KMS-11 (cell line): ENCODE results near the gene ABTB2.

Source experiments
- H2AFZ ChIP-seq: fragments of 200-600 bp; sonication (generic); 2 replicates; pipeline ENCODE4 v1.6.1; 2016; ENCODE audit warnings: antibody characterized with exemption, mixed run types, low read depth
- H3K27ac ChIP-seq: fragments of 200-600 bp; sonication (generic); 2 replicates; pipeline ENCODE4 v1.6.1; 2016; ENCODE audit warnings: mild to moderate bottlenecking, mixed run types
- H3K27me3 ChIP-seq: fragments of 200-600 bp; sonication (generic); 2 replicates; pipeline ENCODE4 v1.6.1; 2017; ENCODE audit warnings: mild to moderate bottlenecking, low read depth, mixed run types, moderate library complexity; ENCODE audit not compliant: insufficient read depth
- H3K36me3 ChIP-seq: fragments of 200-600 bp; sonication (generic); 2 replicates; pipeline ENCODE4 v1.6.1; 2017; ENCODE audit warnings: mild to moderate bottlenecking, mixed run types; ENCODE audit not compliant: insufficient read depth
- H3K4me1 ChIP-seq: fragments of 200-600 bp; sonication (generic); 2 replicates; pipeline ENCODE4 v1.6.1; 2016; ENCODE audit warnings: mild to moderate bottlenecking, low read depth, mixed run types; ENCODE audit not compliant: poor library complexity, severe bottlenecking
- H3K4me2 ChIP-seq: fragments of 200-600 bp; sonication (generic); 2 replicates; pipeline ENCODE4 v1.7.0; 2016; ENCODE audit warnings: mild to moderate bottlenecking, mixed run types
- H3K4me3 ChIP-seq: fragments of 200-600 bp; sonication (generic); IDR thresholded peaks from 2 replicates; pipeline ENCODE4 v1.6.1; 2017; ENCODE audit warnings: low read depth, low read length, mixed read lengths; ENCODE audit not compliant: insufficient read depth
- H3K79me2 ChIP-seq: fragments of 200-600 bp; sonication (generic); 2 replicates; pipeline ENCODE4 v1.6.1; 2016; ENCODE audit warnings: low read depth, mixed run types; ENCODE audit not compliant: insufficient read depth
- H3K9ac ChIP-seq: fragments of 200-600 bp; sonication (generic); 2 replicates; pipeline ENCODE4 v1.6.1; 2016; ENCODE audit warnings: mild to moderate bottlenecking, mixed run types
- H4K20me1 ChIP-seq: fragments of 200-600 bp; sonication (generic); 2 replicates; pipeline ENCODE4 v1.6.1; 2016; ENCODE audit warnings: mild to moderate bottlenecking, mixed run types; ENCODE audit not compliant: insufficient read depth
- TF ChIP-seq, protein P1 (sequence below): fragments of 200-600 bp; sonication (generic); conservative IDR thresholded peaks from 2 replicates; pipeline ENCODE4 v1.6.1; 2017; ENCODE audit warnings: low read depth, mild to moderate bottlenecking, antibody characterized with exemption, low read length, moderate library complexity, mixed read lengths

ABTB2 gene

DNA sequence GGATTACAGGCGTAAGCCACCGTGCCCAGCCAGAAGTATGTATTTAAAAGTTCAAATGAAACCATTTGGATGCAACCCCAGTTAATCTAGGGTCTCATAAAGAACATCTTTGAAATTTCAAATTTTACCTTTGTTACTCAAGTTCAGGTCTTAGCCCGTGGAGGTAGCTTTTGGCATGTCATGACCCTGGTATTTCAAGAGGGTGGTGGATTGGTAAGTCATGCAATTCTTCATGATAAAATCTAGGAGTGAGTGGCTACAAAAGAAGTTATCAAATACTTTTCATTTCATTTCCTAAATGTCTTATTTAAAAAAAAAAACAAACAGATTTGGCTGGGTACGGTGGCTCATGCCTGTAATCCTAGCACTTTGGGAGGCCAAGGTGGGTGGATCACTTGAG is 80.6 kb downstream of the ABTB2 start:
- TF ChIP-seq, protein P1, sequence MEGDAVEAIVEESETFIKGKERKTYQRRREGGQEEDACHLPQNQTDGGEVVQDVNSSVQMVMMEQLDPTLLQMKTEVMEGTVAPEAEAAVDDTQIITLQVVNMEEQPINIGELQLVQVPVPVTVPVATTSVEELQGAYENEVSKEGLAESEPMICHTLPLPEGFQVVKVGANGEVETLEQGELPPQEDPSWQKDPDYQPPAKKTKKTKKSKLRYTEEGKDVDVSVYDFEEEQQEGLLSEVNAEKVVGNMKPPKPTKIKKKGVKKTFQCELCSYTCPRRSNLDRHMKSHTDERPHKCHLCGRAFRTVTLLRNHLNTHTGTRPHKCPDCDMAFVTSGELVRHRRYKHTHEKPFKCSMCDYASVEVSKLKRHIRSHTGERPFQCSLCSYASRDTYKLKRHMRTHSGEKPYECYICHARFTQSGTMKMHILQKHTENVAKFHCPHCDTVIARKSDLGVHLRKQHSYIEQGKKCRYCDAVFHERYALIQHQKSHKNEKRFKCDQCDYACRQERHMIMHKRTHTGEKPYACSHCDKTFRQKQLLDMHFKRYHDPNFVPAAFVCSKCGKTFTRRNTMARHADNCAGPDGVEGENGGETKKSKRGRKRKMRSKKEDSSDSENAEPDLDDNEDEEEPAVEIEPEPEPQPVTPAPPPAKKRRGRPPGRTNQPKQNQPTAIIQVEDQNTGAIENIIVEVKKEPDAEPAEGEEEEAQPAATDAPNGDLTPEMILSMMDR: no peak
- Histone ChIP-seq H3K4me1 (no peaks in the 10 kb centered on the region), H3K36me3 (no peaks in the 10 kb centered on the region), H3K27ac (no peak overlapping the region), H3K4me2 (no peak overlapping the region), H3K9ac (no peak overlapping the region), H4K20me1 (no peaks in the 10 kb centered on the region), H3K27me3 (no peaks in the 10 kb centered on the region), H3K4me3 (no peak overlapping the region), H3K79me2 (no peaks in the 10 kb centered on the region), H2AFZ (no peak overlapping the region)

DNA sequence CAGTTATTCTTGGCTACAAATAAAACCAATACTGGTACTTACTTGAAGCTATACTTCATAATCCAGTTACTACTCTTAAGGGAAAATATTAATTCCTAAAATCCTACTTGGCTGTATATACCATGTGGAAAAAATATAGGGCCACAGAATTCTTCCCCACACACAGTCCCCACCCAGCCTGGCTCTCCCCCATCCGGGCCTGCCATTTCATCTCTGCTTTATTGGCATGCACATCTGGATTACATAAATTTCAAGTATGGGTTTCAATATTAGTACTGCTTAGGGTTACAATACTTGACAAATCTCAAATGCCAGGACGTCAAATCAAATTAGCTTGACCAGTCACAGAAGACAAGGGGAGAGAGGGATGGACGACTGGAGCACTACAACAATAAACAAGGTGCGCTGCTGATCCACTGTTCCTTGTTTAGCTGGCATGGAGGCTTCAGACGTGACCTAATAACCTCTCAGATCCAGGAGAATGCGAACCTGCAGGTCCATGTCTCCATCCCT is 81.4 kb downstream of the ABTB2 start:
- H3K36me3 ChIP-seq: no peaks in the 10 kb centered on the region
- H3K27me3 ChIP-seq: no peaks in the 10 kb centered on the region
- H3K27ac ChIP-seq: no peak overlapping the region
- TF ChIP-seq, protein P1: no peak
- H2AFZ ChIP-seq: no peak overlapping the region
- no peaks in the 10 kb centered on the region for H3K79me2 ChIP-seq
- H3K4me3 ChIP-seq: no peak overlapping the region
- H4K20me1 ChIP-seq: no peaks in the 10 kb centered on the region
- H3K4me1 ChIP-seq: no peaks in the 10 kb centered on the region
- no peak overlapping the region for H3K4me2 ChIP-seq
- H3K9ac ChIP-seq: no peak overlapping the region

DNA sequence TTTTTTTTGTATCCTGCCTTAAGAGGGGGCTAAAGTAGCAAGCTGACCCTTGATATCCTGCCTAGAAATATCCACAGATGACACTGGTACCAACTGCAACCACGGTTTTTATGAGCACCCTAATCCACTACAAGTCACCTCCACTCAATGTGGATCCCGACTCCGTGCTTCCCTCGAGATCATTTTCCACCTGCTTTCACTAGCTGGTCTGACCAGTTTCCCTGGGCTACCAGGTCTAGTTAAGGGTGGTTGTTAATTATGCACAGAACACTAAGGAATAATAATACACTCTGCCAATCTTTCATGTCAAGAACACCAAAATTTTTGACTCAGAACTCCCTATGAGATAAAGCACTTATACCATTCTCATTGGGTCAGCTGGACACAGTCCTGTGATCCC is 82.3 kb downstream of the ABTB2 start:
- Histone ChIP-seq H3K4me2 (no peak overlapping the region), H3K4me3 (no peak overlapping the region)
- TF ChIP-seq, protein P1: no peak

GRCh38 chr11:34274712-34275398 is 83.0 kb downstream of the ABTB2 start:
- Histone ChIP-seq H3K4me3 (no peak overlapping the region), H3K27me3 (no peaks in the 10 kb centered on the region), H3K4me2 (no peak overlapping the region), H3K27ac (no peak overlapping the region), H3K4me1 (no peaks in the 10 kb centered on the region), H3K79me2 (no peaks in the 10 kb centered on the region), H2AFZ (no peak overlapping the region), H3K9ac (no peak overlapping the region), H4K20me1 (no peaks in the 10 kb centered on the region), H3K36me3 (no peaks in the 10 kb centered on the region)
- TF ChIP-seq, protein P1: no peak

More for the DNA sequence above, 82.3 kb downstream of the ABTB2 start:
- H3K79me2 ChIP-seq: no peaks in the 10 kb centered on the region
- no peak overlapping the region for H3K9ac ChIP-seq
- no peaks in the 10 kb centered on the region for H3K4me1 ChIP-seq
- no peaks in the 10 kb centered on the region for H3K36me3 ChIP-seq
- H4K20me1 ChIP-seq: no peaks in the 10 kb centered on the region
- no peak overlapping the region for H2AFZ ChIP-seq
- H3K27me3 ChIP-seq: no peaks in the 10 kb centered on the region
- no peak overlapping the region for H3K27ac ChIP-seq
